GM12878 (cell line): ENCODE data around the gene KCNQ1.

Experiments
- ATF2 ChIP-seq: IDR thresholded peaks from 2 replicates; pipeline ENCODE4 v1.6.1; 2012; ENCODE audit warnings: low read length, inconsistent platforms
- EED ChIP-seq: sonication (generic); IDR thresholded peaks from 2 replicates; pipeline ENCODE4 v1.6.1; 2016; ENCODE audit warnings: antibody characterized with exemption, low read depth
- SPI1 ChIP-seq: IDR thresholded peaks from 2 replicates; pipeline ENCODE4 v1.6.1; 2011; ENCODE audit warnings: low read depth, mild to moderate bottlenecking, low read length, moderate library complexity, borderline replicate concordance; ENCODE audit not compliant: insufficient read depth

GRCh38 chr11:2425506-2425905 is 19.3 kb upstream of the KCNQ1 start:
- TF ChIP-seq EED (no peak), SPI1 (no peak), ATF2 (no peak)
